ENCODE results near the gene MAN1A1.

GRCh38 chr6:119174879-119175817 lies 174.4 kb downstream of the MAN1A1 start:
- TF ChIP-seq POLR2AphosphoS5 (IDR thresholded peaks at IDR 0.05; ENCODE audit: borderline replicate concordance, low read depth, low read length) (no peak), FOXP2 (optimal IDR thresholded peaks at IDR 0.05; ENCODE audit: control extremely low read depth, extremely low read length, insufficient read depth) (no peak)

Measured in SK-N-MC (cell line).